Hematopoietic multipotent progenitor cell treated with erythropoietin and hydrocortisone succinate and interleukin-3 and kit ligand, for 6 days (in vitro differentiated cells): ENCODE data around the gene ARL14EP.

Experiments
- DNase-seq: peaks from one replicate; pipeline ENCODE4 v3.0.0-alpha.2; 2015

The ARL14EP gene

DNA sequence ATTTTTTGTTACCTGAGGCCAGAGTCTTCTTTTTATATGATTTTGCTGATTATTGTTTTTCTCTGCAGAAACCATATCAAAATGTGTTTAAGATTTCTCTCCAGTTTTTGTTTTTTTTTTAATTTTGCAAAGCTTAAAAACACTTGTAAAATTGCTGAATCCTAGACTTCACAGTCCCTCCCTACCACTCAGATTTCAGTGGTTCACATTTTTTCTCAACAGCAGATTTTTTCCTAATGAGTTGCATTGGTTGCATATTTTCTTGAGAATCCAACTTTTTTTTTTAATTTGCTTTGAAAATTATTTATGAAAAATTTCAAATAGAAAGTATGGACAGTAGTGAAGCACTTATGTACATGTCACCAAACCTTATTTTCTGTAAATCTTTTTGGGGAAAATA lies 5.8 kb downstream of the ARL14EP start:
- no peak for DNase-seq

DNA sequence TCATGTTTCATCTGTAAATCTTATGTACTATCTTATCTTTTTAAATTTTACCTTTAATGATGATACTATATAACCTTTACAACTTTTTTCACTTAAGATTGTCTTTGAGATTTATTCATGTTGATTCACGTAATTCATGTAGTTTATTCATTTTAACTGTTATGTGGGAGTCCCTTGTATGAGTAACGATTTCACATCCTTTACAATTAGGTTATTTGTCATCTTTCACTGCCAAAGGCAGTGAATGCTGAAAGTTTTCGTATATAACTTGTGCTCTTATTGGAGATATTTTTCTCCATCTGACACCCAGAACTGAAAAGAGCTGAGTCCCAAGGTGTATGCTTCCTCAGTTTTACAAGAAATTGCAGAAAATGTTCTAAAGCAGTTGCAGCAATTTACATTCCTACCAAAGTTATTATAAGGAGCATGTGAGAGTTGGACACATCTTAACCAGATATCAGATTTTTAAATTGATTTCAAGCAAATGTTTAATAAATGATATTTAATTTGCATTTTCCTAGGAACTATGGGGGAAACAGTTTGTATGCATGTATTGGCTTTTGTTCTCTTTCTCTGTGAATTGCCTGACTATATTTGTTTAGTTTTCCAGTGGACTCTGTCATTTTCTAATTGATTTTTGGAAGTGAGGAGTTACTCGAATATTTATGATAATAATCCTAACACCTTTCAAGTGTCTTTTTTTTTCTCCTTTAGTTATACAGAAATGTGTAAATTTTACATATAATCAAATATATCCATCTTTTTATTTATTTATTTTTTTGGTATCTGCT lies 6.4 kb downstream of the ARL14EP start:
- DNase-seq: no peak

DNA sequence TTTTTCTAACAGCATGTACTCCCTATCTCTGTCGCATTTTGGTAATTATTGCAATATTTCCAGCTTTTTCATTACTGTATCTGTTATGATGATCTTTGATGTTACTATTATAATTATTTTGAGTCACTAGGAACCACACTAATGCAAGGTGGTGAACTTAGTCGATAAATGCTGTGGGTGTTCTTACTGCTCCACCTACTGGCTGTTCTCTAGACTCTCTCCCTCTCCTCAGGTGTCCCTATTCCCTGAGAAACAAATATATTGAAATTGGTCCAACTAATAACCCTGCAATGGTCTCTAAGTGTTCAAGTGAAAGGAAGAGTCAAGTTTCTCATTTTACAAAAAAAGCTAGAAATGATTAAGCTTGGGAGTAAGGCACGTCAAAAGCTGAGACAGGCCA lies 10.5 kb downstream of the ARL14EP start:
- peak; percentile 48 for DNase-seq

DNA sequence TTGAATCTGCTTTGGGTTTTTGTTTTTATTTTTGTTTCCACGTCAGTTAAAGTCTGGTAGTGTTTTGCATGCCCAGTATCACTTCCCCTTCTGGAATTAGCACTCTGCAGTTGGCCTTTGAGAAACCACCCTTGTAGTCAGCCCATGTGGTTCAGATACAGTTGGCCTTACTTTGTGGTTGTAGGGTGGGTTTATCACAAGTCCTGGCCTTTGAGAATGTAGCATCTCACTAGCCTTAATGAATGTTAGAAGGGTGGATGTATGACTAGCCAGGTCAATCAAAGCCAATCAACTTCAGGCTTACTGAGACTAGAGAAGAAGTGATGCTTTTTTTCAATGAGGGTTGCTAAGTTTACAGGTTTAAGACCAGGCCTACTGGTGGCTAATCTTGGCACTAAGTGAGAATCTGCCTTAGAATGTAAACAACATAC lies 19.8 kb downstream of the ARL14EP start:
- peak; percentile 29 for DNase-seq

DNA sequence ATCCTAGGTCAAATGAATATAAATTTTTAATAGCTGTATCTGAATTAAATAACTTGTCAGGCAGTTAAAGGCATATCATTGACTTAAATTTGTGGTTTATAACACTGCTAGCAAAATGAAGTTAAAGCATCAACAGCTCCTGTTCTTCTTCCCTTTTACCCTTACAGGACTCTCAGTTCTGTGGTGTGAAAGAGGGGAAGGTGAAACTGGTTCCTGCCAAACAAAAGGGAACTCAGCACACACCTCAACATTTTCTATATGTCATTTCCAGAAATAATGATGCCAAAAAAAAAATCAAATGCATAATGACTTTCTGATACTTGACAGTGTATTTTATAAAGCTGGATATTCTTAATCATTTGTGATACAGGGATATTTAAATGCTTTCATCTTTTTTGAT lies 21.2 kb downstream of the ARL14EP start:
- no peak for DNase-seq

DNA sequence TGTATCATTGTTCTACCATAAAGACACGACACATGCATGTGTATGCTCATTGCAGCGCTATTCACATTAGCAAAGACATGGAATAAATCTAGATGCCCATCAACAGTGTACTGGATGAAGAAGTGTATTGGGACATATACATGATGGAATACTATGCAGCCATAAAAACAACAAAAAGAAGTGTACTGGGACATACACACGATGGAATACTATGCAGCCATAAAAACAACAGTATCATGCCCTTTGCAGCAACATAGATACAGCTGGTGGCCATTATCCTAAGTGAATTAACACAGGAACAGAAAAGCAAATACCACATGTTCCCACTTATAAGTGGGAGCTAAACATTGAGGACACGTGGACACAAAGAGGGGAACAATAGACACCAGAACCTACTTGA lies 22.7 kb downstream of the ARL14EP start:
- DNase-seq: no peak

DNA sequence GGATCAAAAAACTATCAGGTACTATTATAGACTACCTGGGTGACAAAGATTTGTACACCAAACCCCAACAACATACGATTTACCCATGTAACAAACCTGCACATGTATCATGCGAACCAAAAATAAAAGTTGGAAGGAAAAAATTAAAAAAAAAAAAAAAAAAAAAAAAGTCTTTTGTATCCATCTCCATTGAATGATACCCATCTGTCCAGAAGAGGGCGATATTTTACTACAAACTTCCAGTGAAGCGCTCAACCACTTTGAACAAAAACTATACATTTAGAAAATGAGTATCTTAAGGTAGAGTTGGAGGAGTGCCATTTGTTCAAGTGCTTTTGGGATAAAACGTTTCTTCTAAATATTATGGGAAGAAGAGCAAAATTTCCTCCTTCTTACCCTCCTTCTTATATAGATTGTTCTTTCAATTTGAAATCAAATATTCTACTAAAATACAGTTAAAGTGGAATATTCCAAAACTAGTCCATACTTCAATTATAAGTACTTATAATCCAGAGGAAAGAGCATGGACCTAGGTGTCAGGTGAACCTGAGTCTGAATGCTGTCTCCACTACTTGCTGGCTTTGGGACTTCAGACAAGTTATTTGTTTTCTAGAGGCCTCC lies 23.3 kb downstream of the ARL14EP start:
- peak; percentile 91 for DNase-seq

DNA sequence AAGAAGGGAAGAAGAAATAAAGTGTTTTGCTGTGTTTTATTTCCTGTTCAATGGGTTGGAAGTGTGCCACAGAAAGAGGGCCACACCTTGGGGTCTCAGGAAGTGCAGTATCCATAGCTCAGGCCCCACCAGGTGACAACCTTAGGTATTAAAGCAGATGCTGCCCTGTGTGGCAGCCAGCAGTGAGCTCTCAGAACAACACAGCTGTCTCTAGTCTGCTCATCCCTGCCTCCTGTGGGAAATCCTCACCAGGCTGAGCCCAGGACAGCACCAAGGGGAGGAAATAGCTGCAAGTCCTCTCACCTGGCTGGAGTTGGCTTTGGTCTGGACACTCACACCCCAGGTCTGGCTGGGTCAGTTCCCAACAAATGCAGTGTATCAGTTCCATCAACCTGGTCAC lies 25.1 kb downstream of the ARL14EP start:
- DNase-seq: no peak

DNA sequence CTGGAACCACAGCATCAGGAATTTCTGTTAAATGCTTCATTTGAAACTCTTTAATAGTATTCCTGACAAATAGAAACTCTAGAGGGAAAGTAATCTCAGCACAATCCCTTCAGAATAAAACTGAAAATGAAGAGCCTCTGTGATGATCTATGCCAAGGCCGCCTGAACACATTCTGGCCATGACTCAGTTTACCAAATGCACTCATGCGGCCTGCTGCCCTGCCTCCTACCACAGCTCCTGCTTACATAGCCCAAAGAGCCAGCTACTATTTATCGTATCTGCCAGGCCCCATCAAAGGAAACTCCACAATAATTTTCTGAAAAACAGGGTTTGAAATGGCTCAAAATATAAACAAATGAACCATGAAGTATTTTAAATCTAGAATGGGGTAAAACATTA lies 27.0 kb downstream of the ARL14EP start:
- no peak for DNase-seq

DNA sequence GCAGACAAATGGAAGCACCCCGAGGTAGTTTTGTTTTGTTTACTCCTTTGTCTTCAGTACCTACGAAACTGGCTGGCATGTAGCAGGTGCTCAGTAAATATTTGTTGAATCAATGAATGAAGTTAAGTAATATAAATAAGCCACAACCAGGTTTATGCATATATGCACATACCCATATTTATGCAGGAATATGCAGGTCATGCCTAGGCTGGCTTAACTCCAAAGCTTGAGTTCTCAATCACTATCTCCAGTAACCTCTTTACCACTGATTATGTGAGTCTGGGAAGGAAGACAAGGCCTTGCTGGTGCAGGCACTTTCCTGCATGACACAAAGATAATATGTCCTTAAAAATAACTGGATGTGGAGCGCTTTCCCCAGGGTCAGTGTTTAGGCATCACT lies 27.5 kb downstream of the ARL14EP start:
- no peak for DNase-seq

DNA sequence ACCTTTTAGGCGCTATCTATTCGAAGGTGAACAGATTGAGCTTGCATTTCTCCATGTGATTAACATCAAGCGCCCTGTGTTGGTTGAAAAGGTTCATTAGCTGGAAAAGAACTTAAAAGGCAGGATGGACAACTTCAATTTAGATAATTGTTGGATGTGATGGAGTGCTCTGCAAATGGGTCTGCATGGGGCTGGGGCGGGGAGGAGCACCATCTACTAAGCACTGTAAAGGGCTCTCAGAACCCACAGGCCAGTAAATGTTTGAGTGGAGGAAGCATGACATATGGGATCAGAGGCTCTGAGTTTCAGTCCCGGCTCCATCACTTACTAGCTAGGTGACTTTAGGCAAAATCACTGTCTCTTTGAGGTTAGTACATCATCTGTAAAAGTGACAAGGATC lies 28.2 kb downstream of the ARL14EP start:
- no peak for DNase-seq

DNA sequence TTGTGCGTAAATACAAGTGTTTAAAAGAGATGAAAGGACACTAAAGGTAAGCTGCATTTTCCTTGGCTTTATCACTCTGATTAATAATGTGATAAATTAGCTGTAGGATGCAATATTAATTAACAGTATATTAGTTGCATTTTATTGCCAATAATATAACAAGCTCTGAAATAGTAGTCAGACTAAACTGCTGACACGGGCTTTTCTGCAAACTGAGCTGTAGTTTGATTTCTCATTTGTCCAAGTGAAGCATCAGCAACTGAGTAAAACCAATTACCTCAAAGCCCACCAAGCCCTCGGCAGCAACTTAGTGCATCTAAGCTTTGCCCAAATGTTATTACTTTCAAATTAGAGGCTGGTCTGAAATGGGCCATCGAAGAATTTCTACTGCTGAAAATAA lies 33.5 kb downstream of the ARL14EP start:
- DNase-seq: no peak

DNA sequence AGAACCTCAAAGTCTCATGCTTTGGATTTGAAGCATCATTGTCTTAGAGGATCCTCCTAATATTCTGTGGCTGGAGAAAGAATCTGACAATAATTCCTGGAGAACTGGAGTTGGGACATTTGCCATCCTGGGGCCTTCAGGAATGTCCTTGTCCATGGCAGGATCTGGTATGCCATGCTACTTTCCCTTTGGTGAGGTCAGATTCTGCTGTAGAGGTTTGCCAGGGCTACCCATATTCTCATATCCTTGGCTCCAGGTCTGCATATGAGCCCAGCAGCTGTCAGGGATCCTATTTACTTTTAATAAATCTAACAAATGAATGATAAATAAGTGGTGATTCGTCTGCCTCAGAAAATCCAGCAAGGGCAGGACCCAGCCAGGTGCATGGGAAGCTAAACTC lies 35.0 kb downstream of the ARL14EP start:
- DNase-seq: no peak

DNA sequence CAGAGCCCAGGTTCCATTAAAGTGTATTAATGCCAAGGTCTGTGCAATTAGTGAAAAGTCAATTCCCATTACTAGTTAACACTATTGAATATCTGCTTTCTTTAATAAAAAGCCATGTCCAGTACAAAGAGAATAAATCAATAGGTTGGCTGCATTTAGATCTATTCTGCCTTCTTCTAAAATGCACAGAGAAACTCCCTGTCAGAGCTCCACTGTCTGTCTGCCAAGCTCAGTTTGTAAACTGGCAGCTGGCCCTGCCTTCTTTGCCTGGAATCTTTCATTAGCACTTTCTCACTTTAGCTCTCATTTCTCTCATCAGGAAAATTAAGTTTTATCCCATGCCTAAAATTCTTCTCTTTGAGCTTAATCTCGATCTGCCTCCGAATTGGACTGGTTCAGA lies 35.6 kb downstream of the ARL14EP start:
- no peak for DNase-seq

DNA sequence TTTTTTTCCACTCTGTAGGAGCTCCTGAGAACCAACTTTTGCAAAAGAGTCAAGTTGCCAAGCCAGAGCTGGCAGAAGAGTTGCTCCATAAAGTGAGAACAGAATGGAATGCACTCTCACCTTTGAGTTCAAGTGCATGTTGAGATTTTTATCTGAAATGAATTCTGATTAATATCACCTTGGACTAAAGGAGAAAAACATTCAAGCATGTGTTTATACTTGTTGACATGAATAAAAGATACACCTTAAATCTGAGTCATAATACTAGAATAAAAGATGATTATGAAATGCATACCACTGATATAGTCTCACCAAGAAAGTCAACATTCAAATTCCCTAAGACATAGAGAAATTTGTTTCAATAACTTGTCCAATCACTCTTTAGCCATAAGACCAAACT lies 37.8 kb downstream of the ARL14EP start:
- DNase-seq: no peak

DNA sequence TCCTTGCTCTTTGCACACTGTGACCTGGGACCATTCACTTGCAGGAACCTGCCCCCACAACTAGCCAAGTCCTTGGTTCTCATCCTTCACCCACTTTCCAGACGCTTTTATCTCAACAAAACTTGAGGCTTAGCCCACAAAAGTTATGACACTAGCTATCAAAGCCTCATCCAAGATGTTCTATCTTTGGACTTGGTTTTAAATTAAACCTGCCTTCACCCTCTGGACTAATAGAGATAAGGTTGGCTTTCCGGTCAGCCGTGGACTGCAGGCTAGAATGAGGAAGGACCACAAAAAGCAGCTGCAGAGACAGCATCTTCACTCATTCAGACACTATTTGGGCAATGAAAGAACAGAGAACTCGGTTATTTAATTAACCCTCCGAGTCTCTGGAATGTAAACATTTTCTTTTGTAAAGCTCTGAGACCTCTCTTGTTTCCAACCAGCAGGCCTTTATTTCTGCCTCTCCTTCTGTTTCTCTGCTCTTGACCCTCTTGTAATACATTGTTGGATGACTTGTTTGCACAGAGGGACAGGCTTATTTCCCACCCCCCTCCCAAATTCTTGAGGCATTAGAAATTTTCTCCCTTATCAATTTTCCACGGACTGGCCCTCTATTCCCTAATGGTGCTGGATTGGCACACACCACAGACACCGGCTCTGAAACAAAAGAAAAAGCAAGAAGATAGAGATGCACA lies 41.4 kb downstream of the ARL14EP start:
- peak; percentile 49 for DNase-seq

DNA sequence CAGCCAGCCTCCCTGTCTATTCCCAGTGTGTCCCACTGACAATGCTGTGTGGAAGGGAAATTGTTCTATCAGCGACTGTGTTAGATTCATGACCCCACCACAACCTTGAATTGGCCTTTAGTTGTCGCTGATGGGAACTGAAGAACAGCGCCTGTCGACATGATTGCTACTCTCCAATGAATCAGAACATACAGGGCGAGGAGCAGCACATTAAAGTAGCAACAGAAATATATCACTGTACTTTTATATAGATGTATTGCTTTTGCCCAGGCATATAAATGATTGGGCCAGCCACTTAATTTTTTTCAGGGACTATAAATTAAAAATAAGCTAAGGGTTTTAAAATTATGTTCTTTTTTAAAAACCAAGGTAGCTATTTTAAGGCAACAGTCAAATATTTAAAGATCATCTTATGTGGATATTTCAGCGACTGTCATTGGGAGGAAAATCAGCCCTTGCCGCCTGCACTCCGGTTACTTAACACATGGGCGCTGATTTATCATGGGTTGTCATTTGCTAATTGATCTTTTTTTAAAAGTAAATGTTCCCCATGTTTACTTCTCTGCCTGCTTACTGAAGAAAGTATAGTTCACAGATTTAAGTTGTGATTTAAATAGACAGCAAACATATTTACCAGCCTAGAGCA lies 42.1 kb downstream of the ARL14EP start:
- no peak for DNase-seq

DNA sequence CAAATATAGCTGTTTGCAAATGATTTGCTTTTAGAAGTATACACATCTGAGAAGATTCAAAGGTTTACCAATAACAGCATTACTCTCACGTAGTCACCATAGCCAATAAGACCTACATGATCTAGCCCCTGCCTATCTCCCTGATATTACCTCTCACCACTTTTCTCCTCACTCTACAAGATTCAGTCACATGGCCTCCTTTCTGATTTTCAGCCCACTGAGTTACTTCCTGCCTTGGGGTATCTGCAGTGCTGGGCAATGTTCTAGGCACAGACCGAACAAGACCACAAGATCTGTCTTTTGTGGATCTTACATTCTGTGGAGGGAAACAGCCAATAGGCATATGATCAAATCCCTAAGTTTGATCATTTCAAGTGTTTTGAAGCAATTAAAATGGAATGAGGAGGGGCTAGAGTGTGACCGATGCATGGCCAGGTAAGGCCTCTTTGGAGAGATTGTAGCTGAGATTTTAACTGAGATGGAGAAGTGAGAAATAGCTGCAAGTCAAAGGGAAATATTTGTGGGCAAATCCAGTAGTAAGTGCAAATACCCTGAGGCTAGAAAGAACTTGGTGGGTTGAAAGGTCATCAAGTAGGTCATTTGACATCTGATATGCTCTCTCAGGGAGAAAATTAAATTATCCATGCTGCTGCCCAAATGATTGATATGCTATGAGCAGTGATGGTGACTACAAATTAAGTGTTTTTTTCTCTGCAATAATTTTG lies 43.1 kb downstream of the ARL14EP start:
- DNase-seq: no peak

DNA sequence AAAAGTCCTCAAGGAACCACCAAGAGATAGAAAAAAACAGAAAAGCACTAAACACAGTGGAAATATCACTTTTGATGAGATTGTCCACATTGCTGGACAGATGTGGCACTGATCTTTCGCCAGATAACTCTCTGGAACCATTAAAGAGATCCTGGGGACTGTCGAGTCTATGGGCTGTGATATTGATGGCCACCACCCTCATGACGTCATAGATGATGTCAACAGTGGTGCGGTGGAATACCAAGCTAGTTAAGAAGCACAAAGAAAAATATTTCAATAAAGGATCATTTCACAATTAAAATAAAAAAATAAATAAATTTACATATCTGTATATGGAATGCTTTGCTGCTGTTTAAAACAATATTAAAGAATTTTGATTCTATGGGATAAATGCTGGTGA lies 45.5 kb downstream of the ARL14EP start:
- DNase-seq: no peak

DNA sequence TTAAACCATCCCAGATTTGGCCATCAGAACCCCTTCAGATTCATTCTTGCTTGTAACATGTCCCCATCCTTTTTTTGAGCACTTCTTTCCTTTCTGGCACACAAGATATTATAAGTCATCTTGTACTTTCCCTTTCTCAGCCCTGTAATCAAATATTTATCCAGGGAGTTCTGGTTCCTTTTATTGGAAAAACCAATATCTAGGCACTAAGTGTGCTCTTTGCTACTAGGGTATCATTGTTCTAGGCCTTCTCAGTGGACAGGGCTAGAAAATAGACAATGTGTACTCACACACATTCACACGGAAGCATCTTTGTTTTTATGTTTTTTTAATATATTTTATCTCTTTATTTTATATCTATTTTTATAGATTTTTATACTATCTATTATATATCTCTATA lies 47.3 kb downstream of the ARL14EP start:
- DNase-seq: no peak

DNA sequence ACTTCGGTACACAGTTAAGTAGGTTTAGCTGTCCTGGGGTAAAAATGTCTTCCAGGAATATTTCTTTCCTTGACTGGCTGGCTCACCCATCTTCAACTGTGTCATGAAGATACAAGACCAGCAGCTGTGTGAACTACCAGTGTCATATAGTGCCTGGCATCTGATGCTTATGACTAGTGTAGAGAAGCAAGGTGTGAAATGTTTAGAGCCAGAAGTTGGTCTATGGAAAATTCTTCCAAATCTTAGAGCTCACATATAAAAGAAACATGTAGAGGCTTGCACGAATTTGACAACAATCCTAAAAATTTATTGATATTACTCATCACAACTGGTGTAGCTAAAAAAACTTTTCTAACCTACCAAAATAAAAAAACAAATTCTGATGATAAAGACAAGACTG lies 54.4 kb downstream of the ARL14EP start:
- no peak for DNase-seq

DNA sequence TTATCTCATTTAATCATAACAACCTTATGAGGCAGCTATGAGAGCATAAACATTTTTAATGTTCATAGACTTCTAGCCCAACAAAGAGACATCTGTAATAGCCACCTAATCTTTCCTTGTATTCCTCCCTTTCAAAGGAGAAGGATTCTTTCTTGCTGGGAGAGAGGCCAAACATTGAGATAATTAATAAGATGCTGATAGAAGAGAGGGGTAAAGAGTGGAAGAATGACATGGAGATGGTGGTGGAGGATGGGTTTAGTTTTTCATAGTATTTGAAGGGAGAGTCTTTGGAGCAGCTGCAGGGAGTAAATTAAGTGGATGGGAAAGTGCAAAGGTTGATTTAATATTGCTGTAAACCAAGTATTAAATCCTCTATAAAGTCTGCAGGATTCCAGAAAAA lies 57.9 kb downstream of the ARL14EP start:
- no peak for DNase-seq

DNA sequence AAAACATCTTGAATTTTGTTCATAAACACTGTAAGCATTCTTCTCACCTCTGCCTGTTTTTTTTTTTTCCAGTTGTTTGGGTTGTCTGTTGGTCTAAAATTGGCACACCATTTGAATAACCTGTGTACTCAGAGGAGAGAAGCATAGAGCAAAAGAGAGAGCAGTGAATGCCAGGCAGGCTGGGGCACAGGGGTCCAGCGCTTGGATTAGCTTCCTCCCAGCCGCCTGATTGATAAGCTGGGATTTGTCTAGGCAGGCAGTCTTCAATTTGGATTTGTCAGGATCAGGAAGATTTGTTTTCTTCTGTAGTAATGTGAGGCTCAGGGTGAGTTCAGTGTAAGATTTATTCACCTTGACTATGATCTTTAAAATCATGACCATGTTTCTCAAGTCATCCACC lies 59.0 kb downstream of the ARL14EP start:
- no peak for DNase-seq
